Left renal cortex interstitium (tissue), 4 donors: ENCODE data around the gene GNG8. TPM values are rescaled to one million over a fixed set of nuclear protein-coding genes. Genes with fewer than 3 reads are reported as not detected.
A peak's percentile ranks its signal among the peaks of the same experiment; 100 is the strongest.

Experiments used
- DNase-seq, 4 donors: peaks; one replicate each; pipeline ENCODE4 v3.0.0-alpha.2; 2013; ENCODE audit warnings: low read depth in 4 of 4, low spot score in 2 of 4, missing footprints in 1 of 4
- polyA plus RNA-seq, 4 donors: library from polyadenylated mRNA; unstranded; fragments of 120-200 nt; gene quantifications; one replicate each; pipeline ENCODE4 v1.2.1, GENCODE V29; 2013; ENCODE audit not compliant: insufficient read length in 4 of 4

GNG8 gene
- polyA plus RNA-seq: 1 to 10 TPM; 1.2 to 7.7 (median 4.1) TPM

DNA sequence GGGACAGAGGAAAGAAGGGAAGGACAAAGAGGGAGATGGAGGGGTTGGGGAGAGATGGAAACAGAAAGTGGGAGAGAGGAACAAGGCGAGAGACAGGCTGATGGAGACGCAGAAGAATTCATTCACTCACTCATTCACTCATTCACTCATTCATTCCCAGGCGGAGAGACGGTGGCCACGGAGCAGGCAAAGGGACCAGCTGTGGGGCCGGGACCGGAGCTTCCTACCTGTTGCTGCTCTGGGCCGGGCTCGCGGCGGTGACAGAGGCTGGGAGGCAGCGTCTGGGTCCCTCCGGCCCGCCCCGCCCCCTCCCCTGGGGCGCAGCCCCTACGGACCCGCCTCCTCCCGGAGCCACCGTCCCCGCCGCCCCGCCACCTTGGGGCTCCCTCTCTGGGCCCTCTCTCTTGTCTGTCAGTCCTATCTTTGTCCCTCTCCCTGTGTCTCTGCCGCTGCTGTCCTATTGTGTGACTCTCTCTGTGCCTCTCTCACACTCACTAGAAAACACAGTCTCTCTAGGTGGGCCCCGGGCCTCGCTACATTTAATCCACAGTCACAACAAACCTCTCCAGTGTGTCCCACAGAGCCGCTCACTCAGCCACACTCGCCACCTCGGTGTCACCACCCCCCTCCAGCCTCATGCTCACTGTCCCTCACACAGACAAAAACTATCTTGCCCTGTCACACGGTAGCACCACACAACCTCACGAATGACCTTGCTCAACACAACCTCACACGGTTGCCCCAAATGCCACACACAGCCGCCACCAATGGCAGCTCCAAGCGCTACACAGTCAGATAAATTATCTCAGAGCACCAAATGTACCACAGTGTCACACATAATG, at the start of gene GNG8:
Gene GNG8, minus strand, starts transcription at position 283 of the 842 bp plus-strand sequence. CDS start 1,520 bp downstream, outside the sequence.
- no peak for DNase-seq

GRCh38 chr19:46685189-46685588, 49.2 kb upstream of the GNG8 start:
- no peak for DNase-seq

GRCh38 chr19:46678110-46678732, 42.2 kb upstream of the GNG8 start:
- no peak for DNase-seq

DNA sequence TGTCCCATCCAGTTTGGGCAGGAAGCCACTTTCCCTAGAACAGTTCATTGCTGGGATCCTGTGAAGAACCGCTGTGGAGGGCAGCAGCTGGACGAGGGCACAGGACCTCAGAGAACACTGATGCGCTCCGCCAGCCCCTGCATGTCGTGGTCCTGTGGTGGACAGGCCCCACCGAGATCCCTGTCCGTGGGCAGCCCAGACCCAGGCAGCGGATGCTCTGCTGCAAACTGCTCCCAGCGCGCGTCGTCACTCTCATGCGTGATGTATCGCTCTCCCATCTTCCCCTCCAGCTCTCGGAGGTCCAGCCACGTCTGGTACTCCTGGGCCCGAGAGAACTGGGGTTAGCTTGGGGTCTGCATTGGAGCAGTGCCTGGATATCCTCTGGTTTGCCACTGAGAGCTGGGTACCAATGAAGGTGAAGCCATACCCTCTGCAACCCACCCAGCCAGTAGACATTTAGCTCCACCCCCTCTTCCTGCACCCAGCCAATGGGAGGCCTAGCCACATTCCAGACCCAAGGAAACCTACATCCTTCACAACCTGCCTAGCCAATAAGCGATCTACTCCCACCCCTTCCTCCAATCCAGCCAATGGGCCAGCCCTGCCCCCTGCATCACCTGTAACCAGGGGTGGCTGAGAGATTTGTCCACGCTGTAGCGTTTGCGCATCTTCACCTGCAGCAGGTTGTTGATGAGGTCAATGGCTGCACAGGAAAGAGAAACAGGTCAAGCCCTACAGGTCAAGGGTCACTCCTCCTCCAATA, 38.6 kb upstream of the GNG8 start:
- DNase-seq: no peak

GRCh38 chr19:46670813-46671212, 34.8 kb upstream of the GNG8 start:
- DNase-seq: no peak

- no peak for DNase-seq
Observed at GRCh38 chr19:46668662-46669061, 32.7 kb upstream of the GNG8 start.

GRCh38 chr19:46665072-46665471, 29.1 kb upstream of the GNG8 start:
- DNase-seq: no peak

- DNase-seq: peak in 3 of 4 donors; percentile 57 to 76 (median 71)
Observed at GRCh38 chr19:46661735-46662592, 26.0 kb upstream of the GNG8 start.

GRCh38 chr19:46661020-46661731, 25.2 kb upstream of the GNG8 start, which contains the start of gene DACT3:
DACT3 (minus strand) TSS chr19:46661182; CDS start chr19:46661064, 118 bp downstream.
- peak; percentile 95 to 100 (median 100) for DNase-seq

GRCh38 chr19:46660551-46661019, 24.6 kb upstream of the GNG8 start:
- peak in 1 of 4 donors; percentile 25 for DNase-seq

DNA sequence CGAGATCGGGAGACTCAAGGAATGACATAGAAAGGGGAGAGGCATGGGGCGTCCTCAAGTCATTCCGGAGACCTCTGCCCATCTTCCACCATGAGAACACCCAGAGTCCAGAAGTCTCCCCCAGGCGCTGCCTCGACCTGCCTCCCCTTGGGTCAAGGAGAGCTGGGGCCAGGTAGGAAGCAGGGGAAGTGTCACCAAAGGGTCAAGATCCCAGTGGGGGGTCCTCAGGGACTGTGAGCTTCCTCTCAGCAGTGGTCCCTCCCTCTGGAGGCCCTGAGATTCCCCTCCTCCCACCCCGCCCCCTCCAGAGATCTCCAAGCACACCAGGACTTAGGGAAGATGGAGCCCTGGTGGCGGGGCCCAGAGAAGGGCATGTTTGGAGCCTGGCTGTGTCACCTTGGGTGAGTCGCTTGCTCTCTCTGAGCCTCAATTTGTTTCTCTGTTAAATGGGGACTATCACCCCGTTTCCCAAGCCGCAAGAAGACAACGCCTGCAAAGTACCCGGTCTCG, 24.1 kb upstream of the GNG8 start:
- peak in 3 of 4 donors; percentile 41 to 66 (median 42) for DNase-seq

DNA sequence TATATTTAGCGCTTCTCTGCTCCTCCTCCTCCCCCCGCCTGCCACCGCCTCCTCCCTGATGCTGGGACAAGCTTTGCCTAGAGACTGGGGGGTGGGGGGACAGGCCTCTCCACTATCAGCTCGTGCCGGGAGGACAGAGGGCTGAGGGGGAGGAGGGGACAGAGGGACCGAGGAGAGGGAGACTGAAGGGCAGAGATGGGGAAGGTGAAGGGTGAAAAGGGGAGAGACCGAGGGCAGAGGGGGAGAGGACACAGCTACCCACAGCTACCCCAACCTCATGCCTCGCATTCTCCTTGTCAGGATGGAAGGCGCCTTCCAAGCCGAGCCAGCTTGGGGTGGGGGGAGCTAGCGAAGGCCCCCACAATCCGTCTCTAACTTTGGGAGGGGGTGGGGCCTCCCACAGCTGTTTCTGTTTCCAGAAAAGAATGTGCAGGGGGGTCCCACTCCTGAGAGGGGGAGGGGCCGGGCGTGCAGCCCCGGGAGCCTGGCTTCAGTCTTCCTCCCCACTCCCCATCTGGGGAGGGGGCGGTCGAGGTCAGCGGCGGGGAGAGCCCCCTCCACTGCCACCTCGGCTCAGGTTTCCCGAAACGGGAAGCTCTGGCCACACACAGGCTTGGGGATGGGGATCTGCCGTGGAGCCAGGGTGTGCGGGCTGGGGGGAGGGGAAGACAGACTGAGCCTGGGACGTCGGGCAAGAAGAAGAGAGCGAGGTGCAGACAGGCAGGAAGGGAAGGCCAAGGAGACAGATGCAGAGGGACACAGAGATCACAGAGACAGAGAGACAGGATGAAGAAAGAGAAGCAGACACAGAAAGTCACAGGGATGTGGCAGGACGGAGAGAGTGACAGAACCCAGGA, 23.4 kb upstream of the GNG8 start:
- peak in 3 of 4 donors; percentile 50 to 62 (median 53) for DNase-seq

- DNase-seq: no peak
Observed at GRCh38 chr19:46656541-46656940, 20.5 kb upstream of the GNG8 start.

GRCh38 chr19:46654621-46655152, 18.7 kb upstream of the GNG8 start:
- DNase-seq: no peak

DNA sequence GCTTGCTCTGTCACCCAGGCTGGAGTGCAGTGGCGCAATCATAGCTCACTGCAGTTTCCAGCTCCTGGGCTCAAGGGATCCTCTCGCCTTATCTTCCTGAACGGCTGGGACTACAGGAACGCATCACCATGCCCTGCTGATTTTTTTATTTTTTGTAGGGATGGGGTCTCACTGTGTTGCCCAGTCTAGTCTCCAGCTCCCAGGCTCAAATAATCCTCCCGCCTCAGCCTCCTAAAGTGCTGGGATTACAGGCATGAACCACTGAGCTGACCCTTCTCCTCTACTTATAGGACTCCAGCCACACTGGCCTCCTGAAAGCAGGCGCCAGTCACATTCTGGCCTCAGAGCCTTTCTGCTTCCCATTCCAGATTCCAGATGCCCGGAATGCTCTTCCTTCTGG, 14.4 kb upstream of the GNG8 start:
- no peak for DNase-seq

GRCh38 chr19:46648961-46649960, 13.3 kb upstream of the GNG8 start:
- no peak for DNase-seq
